Endodermal cell (in vitro differentiated cells): Measurements from ENCODE around the gene CLCN7. TPM values are rescaled to one million over a fixed set of nuclear protein-coding genes. Genes with fewer than 3 reads are reported as not detected.

Experiments used
- DNase-seq: peaks from one replicate; pipeline ENCODE4 v3.0.0-alpha.2; 2017
- H3K27ac ChIP-seq: 2 replicates; pipeline ENCODE4 v1.5.1; 2013; ENCODE audit warnings: mild to moderate bottlenecking, low read depth, low read length, moderate library complexity
- H3K27me3 ChIP-seq: 2 replicates; pipeline ENCODE4 v1.6.1; 2013; ENCODE audit warnings: mild to moderate bottlenecking, low read length, moderate library complexity; ENCODE audit not compliant: insufficient read depth, control insufficient read depth, poor library complexity, severe bottlenecking
- H3K36me3 ChIP-seq: 2 replicates; pipeline ENCODE4 v1.7.0; 2013; ENCODE audit warnings: mild to moderate bottlenecking, low read length, moderate library complexity; ENCODE audit not compliant: control insufficient read depth, insufficient read depth
- H3K4me1 ChIP-seq: one replicate; pipeline ENCODE4 v1.7.0; 2013; ENCODE audit warnings: low read length; ENCODE audit not compliant: control insufficient read depth, insufficient read depth
- H3K4me3 ChIP-seq: 2 replicates; pipeline ENCODE4 v1.5.1; 2013; ENCODE audit warnings: mild to moderate bottlenecking, low read length, moderate library complexity
- H3K9ac ChIP-seq: 2 replicates; pipeline ENCODE4 v1.6.1; 2013; ENCODE audit warnings: mild to moderate bottlenecking, low read length, moderate library complexity; ENCODE audit not compliant: poor library complexity, severe bottlenecking; ENCODE audit errors: extremely low read depth
- H3K9me3 ChIP-seq: 2 replicates; pipeline ENCODE4 v1.6.1; 2013; ENCODE audit warnings: mild to moderate bottlenecking, low read length, moderate library complexity; ENCODE audit not compliant: control insufficient read depth
- H3K27ac Mint-ChIP-seq: 2 replicates; pipeline ENCODE4 v1.8.0; 2020; ENCODE audit warnings: mixed read lengths
- H3K27me3 Mint-ChIP-seq: 2 replicates; pipeline ENCODE4 v1.8.0; 2021; ENCODE audit warnings: mild to moderate bottlenecking, mixed read lengths; ENCODE audit not compliant: insufficient read depth
- H3K36me3 Mint-ChIP-seq: 2 replicates; pipeline ENCODE4 v1.8.0; 2020; ENCODE audit warnings: low read depth, mixed read lengths
- H3K4me1 Mint-ChIP-seq: 2 replicates; pipeline ENCODE4 v1.8.0; 2020; ENCODE audit warnings: mixed read lengths
- H3K4me3 Mint-ChIP-seq: 2 replicates; pipeline ENCODE4 v1.8.0; 2020; ENCODE audit warnings: mild to moderate bottlenecking, moderate library complexity, mixed read lengths
- H3K9me3 Mint-ChIP-seq: 2 replicates; pipeline ENCODE4 v1.8.0; 2020; ENCODE audit warnings: mild to moderate bottlenecking, mixed read lengths
- CTCF ChIP-seq: fragments of 200-600 bp; sonication (generic); conservative IDR thresholded peaks from 2 replicates; pipeline ENCODE4 v1.5.0; 2021; ENCODE audit warnings: antibody characterized with exemption, mild to moderate bottlenecking
- WGBS, 2 experiments: methylation state at CpG; one replicate each; pipeline versions ENCODE4 v1.1.5 to v1.1.7; 2013; ENCODE audit warnings: missing lambda C conversion rate in 2 of 2, mixed read lengths in 1 of 2; ENCODE audit not compliant: insufficient coverage in 1 of 2, insufficient read length in 1 of 2; 5-methylcytosine and 5-hydroxymethylcytosine counted together
- total RNA-seq, 2 donors: library from RNA; stranded (reverse); fragmentation: NEBNext Ultra II Directional in 1 of 2; extraction: Animal tissue kit (Norgen Biotek cat#: 25700) in 1 of 2; gene quantifications; 2 replicates in 1 of 2; 3 replicates in 1 of 2; pipeline ENCODE4 v1.2.1, GENCODE V29; 2021

Gene CLCN7
- total RNA-seq, 2 donors from 2014 or later, result 94.4 to 96.7 TPM

GRCh38 chr16:1468426-1468810 is 6.4 kb downstream of the CLCN7 start:
- no peaks in the 10 kb centered on the region for H3K36me3 ChIP-seq
- DNase-seq, result no peak
- H3K27me3 ChIP-seq, result no peaks in the 10 kb centered on the region
- no peak overlapping the region for H3K4me3 ChIP-seq
- H3K9me3 ChIP-seq, result no peaks in the 10 kb centered on the region
- peaks cover 2% of the 10 kb centered on the region for H3K4me1 Mint-ChIP-seq
- H3K27me3 Mint-ChIP-seq, result no peaks in the 10 kb centered on the region
- no peak overlapping the region for H3K27ac Mint-ChIP-seq
- no peak overlapping the region for H3K9ac ChIP-seq
- H3K36me3 Mint-ChIP-seq, result peaks cover 8% of the 10 kb centered on the region
- TF ChIP-seq CTCF, result no peak
- no peaks in the 10 kb centered on the region for H3K4me1 ChIP-seq
- no peaks in the 10 kb centered on the region for H3K9me3 Mint-ChIP-seq
- no peak overlapping the region for H3K27ac ChIP-seq
- no peak overlapping the region for H3K4me3 Mint-ChIP-seq
- 87 to 95% methylated on average over 17 to 22 of the region's 22 CpGs for WGBS, 2 experiments

- peak overlapping the region; percentile 30 for H3K27ac Mint-ChIP-seq
- no peaks in the 10 kb centered on the region for H3K27me3 Mint-ChIP-seq
- no peak for DNase-seq
- H3K9me3 Mint-ChIP-seq, result no peaks in the 10 kb centered on the region
- no peaks in the 10 kb centered on the region for H3K9me3 ChIP-seq
- H3K9ac ChIP-seq, result no peak overlapping the region
- no peak overlapping the region for H3K4me3 Mint-ChIP-seq
- H3K36me3 ChIP-seq, result peaks cover 6% of the 10 kb centered on the region
- H3K27ac ChIP-seq, result no peak overlapping the region
- no peak for TF ChIP-seq CTCF
- no peaks in the 10 kb centered on the region for H3K4me1 ChIP-seq
- H3K4me3 ChIP-seq, result no peak overlapping the region
- 93 to 100% methylated on average over 1 to 14 of the region's 14 CpGs for WGBS, 2 experiments
- no peaks in the 10 kb centered on the region for H3K27me3 ChIP-seq
- H3K4me1 Mint-ChIP-seq, result no peaks in the 10 kb centered on the region
- H3K36me3 Mint-ChIP-seq, result peaks cover 16% of the 10 kb centered on the region
These were observed 7.8 kb downstream of the CLCN7 start for GRCh38 chr16:1466968-1467521.

DNA sequence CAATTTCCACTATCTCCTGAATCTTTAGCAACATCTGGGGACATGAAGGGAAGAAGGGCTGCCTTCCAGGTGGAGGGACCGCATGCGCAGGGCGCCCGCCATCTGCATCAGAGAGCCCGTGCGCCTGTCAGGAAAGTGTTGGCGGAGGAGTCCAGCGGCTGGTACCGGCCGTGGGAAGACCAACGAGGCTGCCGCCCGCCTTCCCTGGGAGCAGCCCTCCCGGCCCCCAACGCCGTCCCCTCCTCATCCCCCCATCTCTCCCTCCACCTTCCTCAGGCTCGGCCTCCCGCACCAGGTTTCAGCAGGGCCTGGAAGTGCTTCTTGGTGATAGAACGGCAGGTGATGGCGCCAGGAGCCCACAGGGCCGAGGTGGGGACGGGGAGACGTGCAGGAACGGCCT is 8.8 kb downstream of the CLCN7 start:
- no peaks in the 10 kb centered on the region for H3K27me3 ChIP-seq
- no peak for DNase-seq
- no peak overlapping the region for H3K4me3 ChIP-seq
- H3K9ac ChIP-seq, result no peak overlapping the region
- no peak overlapping the region for H3K27ac ChIP-seq
- 90 to 100% methylated on average over 8 to 24 of the region's 24 CpGs for WGBS, 2 experiments
- no peaks in the 10 kb centered on the region for H3K9me3 ChIP-seq
- Mint-ChIP-seq H3K4me1 (no peaks in the 10 kb centered on the region), H3K4me3 (no peak overlapping the region), H3K27ac (no peak overlapping the region), H3K27me3 (no peaks in the 10 kb centered on the region), H3K36me3 (peaks cover 22% of the 10 kb centered on the region), H3K9me3 (no peaks in the 10 kb centered on the region)
- peaks cover 6% of the 10 kb centered on the region for H3K36me3 ChIP-seq
- H3K4me1 ChIP-seq, result no peaks in the 10 kb centered on the region
- TF ChIP-seq CTCF, result no peak
